ENCODE results near the gene POLDIP3.
"Not testable (repeated sequence)": the region's sequence is repeated elsewhere in the genome, so short reads cannot be mapped to it uniquely, and the experiment has no call there.

POLDIP3 gene

GRCh38 chr22:42586381-42586780 lies 28.3 kb downstream of the POLDIP3 start:
- DNase-seq (ENCODE audit: low spot score): no peak

- no peak for DNase-seq (ENCODE audit: low spot score)
Measured at GRCh38 chr22:42585096-42585495, 29.6 kb downstream of the POLDIP3 start.

GRCh38 chr22:42584364-42584940 lies 30.2 kb downstream of the POLDIP3 start:
- DNase-seq (ENCODE audit: low spot score): no peak

GRCh38 chr22:42582987-42583386 lies 31.7 kb downstream of the POLDIP3 start:
- DNase-seq (ENCODE audit: low spot score): no peak

- DNase-seq (ENCODE audit: low spot score): peak; percentile 87
Measured at GRCh38 chr22:42581762-42582716, 32.6 kb downstream of the POLDIP3 start.

- not testable (repeated sequence) for DNase-seq (ENCODE audit: low spot score)
Measured at GRCh38 chr22:42581194-42581761, 33.4 kb downstream of the POLDIP3 start.

GRCh38 chr22:42580040-42580439 lies 34.6 kb downstream of the POLDIP3 start:
- not testable (repeated sequence) for DNase-seq (ENCODE audit: low spot score)

- no peak for DNase-seq (ENCODE audit: low spot score)
Measured at GRCh38 chr22:42577623-42578240, 37.0 kb downstream of the POLDIP3 start.

GRCh38 chr22:42577141-42577540 lies 37.5 kb downstream of the POLDIP3 start:
- not testable (repeated sequence) for DNase-seq (ENCODE audit: low spot score)

GRCh38 chr22:42575996-42576574 lies 38.6 kb downstream of the POLDIP3 start:
- DNase-seq (ENCODE audit: low spot score): not testable (repeated sequence)

GRCh38 chr22:42574468-42574867 lies 40.2 kb downstream of the POLDIP3 start:
- DNase-seq (ENCODE audit: low spot score): not testable (repeated sequence)

- not testable (repeated sequence) for DNase-seq (ENCODE audit: low spot score)
Measured at GRCh38 chr22:42574046-42574445, 40.6 kb downstream of the POLDIP3 start.

GRCh38 chr22:42571068-42571467 lies 43.6 kb downstream of the POLDIP3 start:
- DNase-seq (ENCODE audit: low spot score): not testable (repeated sequence)

GRCh38 chr22:42570580-42570979 lies 44.1 kb downstream of the POLDIP3 start:
- not testable (repeated sequence) for DNase-seq (ENCODE audit: low spot score)

- not testable (repeated sequence) for DNase-seq (ENCODE audit: low spot score)
Measured at GRCh38 chr22:42567950-42568349, 46.7 kb downstream of the POLDIP3 start.

GRCh38 chr22:42565956-42566355 lies 48.7 kb downstream of the POLDIP3 start:
- no peak for DNase-seq (ENCODE audit: low spot score)

- no peak for DNase-seq (ENCODE audit: low spot score)
Measured at GRCh38 chr22:42564699-42565098, 50.0 kb downstream of the POLDIP3 start.

GRCh38 chr22:42563943-42564342 lies 50.7 kb downstream of the POLDIP3 start:
- DNase-seq (ENCODE audit: low spot score): not testable (repeated sequence)

- no peak for DNase-seq (ENCODE audit: low spot score)
Measured at GRCh38 chr22:42562684-42563083, 52.0 kb downstream of the POLDIP3 start.

GRCh38 chr22:42562279-42562678 lies 52.4 kb downstream of the POLDIP3 start:
- DNase-seq (ENCODE audit: low spot score): no peak

- DNase-seq (ENCODE audit: low spot score): no peak
Measured at GRCh38 chr22:42561856-42562255, 52.8 kb downstream of the POLDIP3 start.

GRCh38 chr22:42560781-42561180 lies 53.9 kb downstream of the POLDIP3 start:
- DNase-seq (ENCODE audit: low spot score): no peak

All from AG08395 (cell line).